T-cell (primary cell): ENCODE measurements around the gene ABCC1. TPM values are rescaled to one million over a fixed set of nuclear protein-coding genes. Genes with fewer than 3 reads are reported as not detected.

Experiments used
- ATAC-seq, 4 experiments: fragments of 200-7000 bp in 3 of 4; fragments of 150-1000 bp in 1 of 4; cut with Tn5 transposase; replicated peaks in 1 of 4; 1 replicate in 3 of 4; 2 replicates in 1 of 4; pipeline ENCODE4 v1.10.0; 2021; ENCODE audit warnings: moderate library complexity in 3 of 4, mild to moderate bottlenecking in 2 of 4, moderate number of reproducible peaks in 1 of 4
- CTCF ChIA-PET, 2 donors: fragments of 300-600 bp; sonication (Branson Sonifier 250); formaldehyde crosslinking; loops; one replicate each; lab custom pipeline; 2022; ENCODE audit warnings: antibody characterized with exemption in 2 of 2; lab: Charles Lee
- POLR2A ChIA-PET, 2 donors: fragments of 300-600 bp; sonication (Branson Sonifier 250); formaldehyde crosslinking; loops; one replicate each; lab custom pipeline; 2022; ENCODE audit warnings: antibody characterized with exemption in 2 of 2; lab: Charles Lee
- DNase-seq, 35 experiments: peaks; one replicate each; pipeline versions ENCODE4 v3.0.0 to v3.0.0-alpha.2; 2013 to 2023
- H3K27ac ChIP-seq: one replicate; pipeline ENCODE4 v1.5.1; 2013; ENCODE audit warnings: low read length
- H3K27me3 ChIP-seq, 2 experiments: replicated peaks in 1 of 2; 1 replicate in 1 of 2; 2 replicates in 1 of 2; pipeline versions ENCODE4 v1.6.1 to v1.7.0; 2013; ENCODE audit warnings: low read length in 1 of 2, mixed read lengths in 1 of 2; ENCODE audit not compliant: control insufficient read depth in 2 of 2, insufficient read depth in 2 of 2; ENCODE audit errors: extremely low read depth in 1 of 2
- H3K36me3 ChIP-seq, 2 donors: 1 replicate in 1 of 2; 2 replicates in 1 of 2; pipeline versions ENCODE4 v1.6.1 to v1.7.0; 2013; ENCODE audit warnings: low read length in 1 of 2; ENCODE audit not compliant: control insufficient read depth in 2 of 2, insufficient read depth in 1 of 2; ENCODE audit errors: extremely low read depth in 1 of 2
- H3K4me1 ChIP-seq, 2 experiments: 1 replicate in 1 of 2; 2 replicates in 1 of 2; pipeline versions ENCODE4 v1.6.1 to v1.7.0; 2013; ENCODE audit warnings: low read length in 2 of 2, mixed read lengths in 1 of 2; ENCODE audit not compliant: insufficient read depth in 2 of 2, control insufficient read depth in 1 of 2; ENCODE audit errors: extremely low read depth in 1 of 2
- H3K4me3 ChIP-seq, 2 donors: 1 replicate in 1 of 2; 2 replicates in 1 of 2; pipeline versions ENCODE4 v1.5.1 to v1.7.0; 2013; ENCODE audit warnings: mild to moderate bottlenecking in 2 of 2, low read length in 1 of 2, moderate library complexity in 1 of 2; ENCODE audit not compliant: control insufficient read depth in 1 of 2; ENCODE audit errors: extremely low read depth in 1 of 2
- H3K9me3 ChIP-seq: 2 replicates; pipeline ENCODE4 v1.7.0; 2013
- H3K27ac Mint-ChIP-seq, 2 donors: one replicate each; pipeline ENCODE4 v1.8.0; 2020 to 2021; ENCODE audit warnings: mild to moderate bottlenecking in 2 of 2, mixed read lengths in 2 of 2
- H3K27me3 Mint-ChIP-seq, 2 donors: one replicate each; pipeline ENCODE4 v1.8.0; 2021 to 2022; ENCODE audit warnings: mixed read lengths in 2 of 2
- H3K36me3 Mint-ChIP-seq: one replicate; pipeline ENCODE4 v1.8.0; 2021; ENCODE audit warnings: mixed read lengths
- H3K4me1 Mint-ChIP-seq, 3 donors: one replicate each; pipeline ENCODE4 v1.8.0; 2020 to 2022; ENCODE audit warnings: mixed read lengths in 3 of 3, mild to moderate bottlenecking in 1 of 3
- H3K4me3 Mint-ChIP-seq, 3 donors: one replicate each; pipeline ENCODE4 v1.8.0; 2020 to 2022; ENCODE audit warnings: mild to moderate bottlenecking in 3 of 3, mixed read lengths in 3 of 3, moderate library complexity in 3 of 3
- H3K9me3 Mint-ChIP-seq, 3 donors: one replicate each; pipeline ENCODE4 v1.8.0; 2020 to 2022; ENCODE audit warnings: mixed read lengths in 3 of 3
- WGBS: methylation state at CpG from one replicate; pipeline ENCODE4 v1.1.5; 2013; ENCODE audit warnings: missing lambda C conversion rate; ENCODE audit not compliant: insufficient coverage; 5-methylcytosine and 5-hydroxymethylcytosine counted together
- total RNA-seq, 35 experiments: library from RNA in 6 of 35; stranded (reverse) in 6 of 35; fragments of 120-200 nt in 1 of 35; gene quantifications; one replicate each; pipeline versions ENCODE4 v1.2.1 to v1.2.4 and lab custom pipeline; 2013 to 2026

ABCC1 gene
- total RNA-seq, 5 donors from 2014 or later (not counting 1 experiment from before 2014, with no cell fraction given) = 59.4 to 68.1 (median 63.0) TPM

DNA sequence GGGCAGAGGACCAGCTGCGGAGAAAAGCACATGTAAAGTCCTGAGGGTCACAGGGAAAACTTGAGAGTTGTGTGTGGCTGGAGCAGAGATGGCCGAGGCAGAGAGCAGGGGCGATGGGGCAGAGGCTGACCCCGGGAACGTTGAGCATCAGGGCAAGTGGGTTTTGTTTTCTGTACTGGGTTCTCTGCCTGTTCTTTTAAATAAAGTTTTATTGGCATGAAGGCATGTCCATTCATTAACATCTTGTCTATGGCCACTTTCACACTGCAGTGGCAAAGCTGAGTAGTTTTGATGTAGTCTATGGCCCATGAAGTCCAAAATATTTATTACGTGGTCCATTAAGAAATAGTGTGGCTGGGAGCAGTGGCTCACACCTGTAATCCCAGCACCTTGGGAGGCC lies 64.4 kb downstream of the ABCC1 start:
- peaks cover 64% of the 10 kb centered on the region for H3K36me3 Mint-ChIP-seq

DNA sequence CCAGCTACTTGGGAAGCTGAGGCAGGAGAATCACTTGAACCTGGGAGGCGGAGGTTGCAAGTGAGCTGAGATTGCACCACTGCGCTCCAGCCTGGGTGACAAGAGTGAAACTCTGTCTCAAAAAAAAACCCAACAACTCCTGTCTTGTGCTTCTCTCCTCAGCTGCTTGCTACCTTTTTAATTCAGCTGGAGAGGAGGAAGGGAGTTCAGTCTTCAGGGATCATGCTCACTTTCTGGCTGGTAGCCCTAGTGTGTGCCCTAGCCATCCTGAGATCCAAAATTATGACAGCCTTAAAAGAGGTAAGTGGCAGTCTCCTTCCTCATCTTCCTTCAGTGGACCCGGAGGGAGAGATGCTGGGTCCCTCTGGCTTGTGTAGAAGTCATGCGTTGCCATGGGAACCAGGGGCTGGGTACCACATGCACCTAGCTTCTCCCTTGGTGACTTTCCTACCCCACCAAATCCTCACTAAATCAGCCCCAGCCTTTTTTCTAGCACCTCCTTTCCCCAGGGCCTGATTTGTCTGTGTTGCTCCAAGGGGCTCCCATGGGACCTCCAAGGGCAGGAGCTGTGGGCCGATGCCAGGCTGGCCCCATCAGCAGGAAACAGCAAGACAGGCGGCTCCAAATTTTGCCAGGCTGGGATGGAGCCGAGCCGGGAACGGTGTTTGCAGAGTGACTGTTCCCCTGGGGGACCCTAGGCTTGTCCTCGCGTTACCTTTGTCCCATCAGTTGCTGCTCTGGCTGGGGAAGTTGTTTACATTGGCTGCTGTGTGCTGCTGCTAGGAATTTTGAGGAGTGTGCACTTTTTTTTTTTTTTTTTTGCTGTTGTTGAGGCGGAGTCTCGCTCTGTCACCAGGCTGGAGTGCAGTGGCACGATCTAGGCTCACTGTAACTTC lies 65.2 kb downstream of the ABCC1 start:
- Mint-ChIP-seq H3K27me3 (no peaks in the 10 kb centered on the region), H3K36me3 (peaks cover 65% of the 10 kb centered on the region), H3K27ac (no peak overlapping the region), H3K4me3 (no peak overlapping the region), H3K4me1 (peaks cover 0 to 3% (median 3%) of the 10 kb centered on the region in 3 donors), H3K9me3 (no peaks in the 10 kb centered on the region)
- Histone ChIP-seq H3K4me1 (no peaks in the 10 kb centered on the region), H3K36me3 (peaks cover 10 to 66% of the 10 kb centered on the region in 2 donors), H3K27me3 (no peaks in the 10 kb centered on the region), H3K4me3 (no peak overlapping the region), H3K27ac (no peak overlapping the region), H3K9me3 (no peaks in the 10 kb centered on the region)
- DNase-seq (no peak), ATAC-seq (no peak)
- ChIA-PET POLR2A (no interaction called here), CTCF (no interaction called here)
- 89% methylated on average over 7 of the region's 14 CpGs for WGBS

More for the DNA sequence above, 64.4 kb downstream of the ABCC1 start:
- WGBS = 94% methylated on average over 4 of the region's 6 CpGs
- no peak for ATAC-seq
- Histone ChIP-seq H3K36me3 (peaks cover 10 to 67% of the 10 kb centered on the region in 2 donors), H3K9me3 (no peaks in the 10 kb centered on the region), H3K4me3 (no peak overlapping the region), H3K27ac (no peak overlapping the region), H3K27me3 (no peaks in the 10 kb centered on the region), H3K4me1 (no peaks in the 10 kb centered on the region)
- Mint-ChIP-seq H3K4me1 (peaks cover 0 to 7% (median 5%) of the 10 kb centered on the region in 3 donors), H3K27ac (no peak overlapping the region), H3K9me3 (no peaks in the 10 kb centered on the region), H3K4me3 (no peak overlapping the region), H3K27me3 (no peaks in the 10 kb centered on the region)
- no peak for DNase-seq
- ChIA-PET POLR2A (no interaction called here), CTCF (no interaction called here)

DNA sequence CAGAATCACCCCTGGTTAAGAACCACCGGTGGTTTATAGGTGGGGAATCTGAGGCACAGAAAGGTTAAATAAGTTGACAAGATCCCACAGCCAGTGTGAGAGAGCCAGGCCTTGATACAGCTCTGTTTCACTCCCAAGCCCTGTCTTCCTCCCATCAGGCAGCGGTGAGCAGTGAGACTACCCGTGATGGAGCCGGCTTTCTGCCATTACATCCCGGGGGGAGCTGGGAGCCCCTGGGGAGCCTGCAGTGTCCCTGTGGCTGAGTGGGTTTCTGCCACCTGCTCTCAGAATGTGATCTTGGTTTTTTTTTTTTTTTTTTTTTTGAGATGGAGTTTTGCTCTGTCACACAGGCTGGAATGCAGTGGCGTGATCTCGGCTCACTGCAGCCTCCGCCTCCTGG lies 66.4 kb downstream of the ABCC1 start:
- DNase-seq (no peak), ATAC-seq (no peak)
- Histone ChIP-seq H3K27me3 (no peaks in the 10 kb centered on the region), H3K9me3 (no peaks in the 10 kb centered on the region), H3K4me3 (no peak overlapping the region), H3K36me3 (peaks cover 9 to 62% of the 10 kb centered on the region in 2 donors), H3K27ac (no peak overlapping the region), H3K4me1 (no peaks in the 10 kb centered on the region)
- Mint-ChIP-seq H3K4me3 (no peak overlapping the region), H3K27me3 (no peaks in the 10 kb centered on the region), H3K9me3 (no peaks in the 10 kb centered on the region), H3K27ac (no peak overlapping the region), H3K36me3 (peaks cover 66% of the 10 kb centered on the region), H3K4me1 (peaks cover 0 to 3% (median 3%) of the 10 kb centered on the region in 3 donors)
- WGBS = 100% methylated on average over 2 of the region's 8 CpGs
- POLR2A ChIA-PET = no interaction called here
- CTCF ChIA-PET = no interaction called here

DNA sequence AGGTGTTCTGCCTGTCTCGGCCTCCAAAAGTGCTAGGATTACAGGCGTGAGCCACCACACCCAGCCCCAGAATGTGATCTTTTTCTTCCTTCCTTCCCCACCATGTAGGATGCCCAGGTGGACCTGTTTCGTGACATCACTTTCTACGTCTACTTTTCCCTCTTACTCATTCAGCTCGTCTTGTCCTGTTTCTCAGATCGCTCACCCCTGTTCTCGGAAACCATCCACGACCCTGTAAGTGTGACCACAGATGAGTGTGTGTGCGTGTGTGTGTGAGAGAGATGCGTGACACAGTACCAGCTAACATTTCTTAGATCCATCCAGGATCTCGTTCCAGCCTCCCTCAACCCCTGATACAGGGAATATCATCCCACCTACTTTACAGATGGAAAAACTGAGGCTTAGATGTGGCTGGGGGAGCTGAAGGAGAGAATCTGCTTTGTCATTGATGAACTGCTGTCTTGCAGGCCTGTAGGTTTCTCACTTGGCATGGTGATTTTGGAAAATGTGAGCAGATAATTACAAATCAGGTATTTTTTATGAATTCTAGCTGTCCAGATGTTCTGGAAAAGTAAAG lies 67.1 kb downstream of the ABCC1 start:
- 94% methylated on average over 2 of the region's 11 CpGs for WGBS
- no peak overlapping the region for H3K27ac Mint-ChIP-seq
- POLR2A ChIA-PET = no interaction called here

DNA sequence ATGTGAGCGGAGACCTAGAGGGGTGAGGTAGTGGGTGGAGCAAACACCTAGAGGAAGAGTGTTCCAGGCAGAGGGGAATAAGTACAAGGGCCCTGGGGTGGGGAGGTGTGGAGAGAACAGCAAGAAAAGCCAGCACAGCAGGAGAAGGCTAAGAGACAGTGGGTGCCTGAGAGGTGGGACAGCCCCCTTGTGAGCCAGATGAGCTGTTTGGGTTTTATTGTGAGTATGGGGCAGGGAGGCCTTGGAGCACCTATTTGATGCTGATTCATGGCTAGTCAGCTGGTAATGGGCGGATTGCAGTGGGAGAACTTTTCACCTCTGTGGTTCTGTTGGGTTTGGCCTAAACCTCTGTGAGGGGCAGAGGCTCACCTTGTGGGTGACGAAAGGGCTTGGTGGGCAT lies 68.4 kb downstream of the ABCC1 start:
- Histone ChIP-seq H3K4me1 (no peaks in the 10 kb centered on the region), H3K27me3 (no peaks in the 10 kb centered on the region), H3K4me3 (no peak overlapping the region), H3K9me3 (no peaks in the 10 kb centered on the region), H3K27ac (no peak overlapping the region), H3K36me3 (peaks cover 4 to 65% of the 10 kb centered on the region in 2 donors)
- no peaks in the 10 kb centered on the region for H3K9me3 Mint-ChIP-seq
- no peak overlapping the region for H3K4me3 Mint-ChIP-seq
- no peaks in the 10 kb centered on the region for H3K27me3 Mint-ChIP-seq
- ChIA-PET CTCF (no interaction called here), POLR2A (no interaction called here)
- ATAC-seq = no peak
- peak overlapping the region; percentile 8 to 48 for H3K27ac Mint-ChIP-seq
- 97% methylated on average over 3 of the region's 3 CpGs for WGBS
- peaks cover 3 to 8% (median 3%) of the 10 kb centered on the region in 3 donors for H3K4me1 Mint-ChIP-seq
- DNase-seq = no peak
- H3K36me3 Mint-ChIP-seq = peaks cover 70% of the 10 kb centered on the region

More for the DNA sequence above, 67.1 kb downstream of the ABCC1 start:
- H3K4me1 ChIP-seq = no peaks in the 10 kb centered on the region
- DNase-seq (no peak), ATAC-seq (no peak)
- H3K4me3 ChIP-seq = no peak overlapping the region
- no peaks in the 10 kb centered on the region for H3K27me3 ChIP-seq
- no peaks in the 10 kb centered on the region for H3K9me3 Mint-ChIP-seq
- CTCF ChIA-PET = no interaction called here
- H3K27me3 Mint-ChIP-seq = no peaks in the 10 kb centered on the region
- H3K27ac ChIP-seq = no peak overlapping the region
- H3K36me3 Mint-ChIP-seq = peaks cover 64% of the 10 kb centered on the region
- no peak overlapping the region for H3K4me3 Mint-ChIP-seq
- peaks cover 0 to 5% (median 3%) of the 10 kb centered on the region in 3 donors for H3K4me1 Mint-ChIP-seq
- H3K9me3 ChIP-seq = no peaks in the 10 kb centered on the region
- peaks cover 9 to 62% of the 10 kb centered on the region in 2 donors for H3K36me3 ChIP-seq

DNA sequence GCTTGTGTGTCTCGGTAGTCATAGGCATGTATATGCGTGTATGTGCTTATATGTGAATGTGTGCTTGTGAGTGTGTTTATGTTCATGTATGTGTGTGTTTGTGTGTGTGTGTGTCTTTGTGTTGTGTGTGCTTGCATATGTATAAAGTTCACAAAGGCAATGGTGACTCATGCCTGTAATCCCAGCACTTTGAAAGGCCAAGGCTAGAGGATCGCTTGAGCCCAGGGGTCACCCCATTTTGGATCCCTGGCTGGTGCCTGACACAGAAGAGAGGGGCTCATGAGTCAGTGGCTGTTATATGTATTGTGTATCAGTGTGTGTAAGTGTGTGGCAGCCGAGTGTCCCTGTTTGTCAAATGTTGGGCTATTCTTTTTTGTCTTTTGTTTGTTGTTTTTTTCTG lies 69.3 kb downstream of the ABCC1 start:
- H3K4me1 Mint-ChIP-seq = peaks cover 3 to 13% (median 7%) of the 10 kb centered on the region in 3 donors
- H3K27ac Mint-ChIP-seq = no peak overlapping the region
- no peaks in the 10 kb centered on the region for H3K27me3 Mint-ChIP-seq
- Histone ChIP-seq H3K4me3 (no peak overlapping the region), H3K9me3 (no peaks in the 10 kb centered on the region), H3K27me3 (no peaks in the 10 kb centered on the region), H3K36me3 (peaks cover 4 to 65% of the 10 kb centered on the region in 2 donors), H3K27ac (no peak overlapping the region), H3K4me1 (no peaks in the 10 kb centered on the region)
- no peak for DNase-seq
- H3K4me3 Mint-ChIP-seq = no peak overlapping the region
- peaks cover 74% of the 10 kb centered on the region for H3K36me3 Mint-ChIP-seq
- H3K9me3 Mint-ChIP-seq = no peaks in the 10 kb centered on the region
- 96% methylated on average over 4 of the region's 4 CpGs for WGBS
- ATAC-seq = no peak
- ChIA-PET CTCF (no interaction called here), POLR2A (no interaction called here)
